Right atrium auricular region (tissue), 2 donors: Measurements from ENCODE around the gene LRP1B. TPM values are rescaled to one million over a fixed set of nuclear protein-coding genes. Genes with fewer than 3 reads are reported as not detected.

ENCODE experiments used
- DNase-seq: peaks from one replicate; pipeline ENCODE4 v3.0.0-alpha.2; 2019; ENCODE audit warnings: low spot score
- H3K27ac ChIP-seq, 2 donors: fragments of 200-600 bp; sonication (generic); 1 replicate in 1 of 2; 2 replicates in 1 of 2; pipeline ENCODE4 v1.5.1; 2016 to 2019
- H3K27me3 ChIP-seq, 2 donors: fragments of 200-600 bp; sonication (generic); one replicate each; pipeline versions ENCODE4 v1.5.1 to v1.6.0; 2017 to 2019
- H3K36me3 ChIP-seq: fragments of 200-600 bp; sonication (generic); one replicate; pipeline ENCODE4 v1.5.1; 2016
- H3K4me1 ChIP-seq, 2 donors: fragments of 200-600 bp; sonication (generic); one replicate each; pipeline versions ENCODE4 v1.5.1 to v1.6.0; 2017 to 2019
- H3K4me3 ChIP-seq, 2 donors: fragments of 200-600 bp; sonication (generic); 1 replicate in 1 of 2; 2 replicates in 1 of 2; pipeline ENCODE4 v1.5.1; 2017 to 2019; ENCODE audit warnings: mild to moderate bottlenecking in 1 of 2, moderate library complexity in 1 of 2
- H3K9me3 ChIP-seq, 2 donors: fragments of 200-600 bp; sonication (generic); one replicate each; pipeline ENCODE4 v1.5.1; 2019
- total RNA-seq, 2 donors: library from RNA; depleted of rRNA; stranded (reverse); fragments of >200 nt; gene quantifications; one replicate each; pipeline ENCODE4 v1.1.0, GENCODE V29; 2016
- TF ChIP-seq, protein P1 (sequence below), 2 donors: fragments of 200-600 bp; sonication (generic); IDR thresholded peaks; one replicate each; pipeline ENCODE4 v1.5.1; 2019; ENCODE audit warnings: antibody characterized with exemption in 2 of 2

Gene LRP1B
- total RNA-seq, 2 donors from 2014 or later, result 0.44 to 0.47 TPM

DNA sequence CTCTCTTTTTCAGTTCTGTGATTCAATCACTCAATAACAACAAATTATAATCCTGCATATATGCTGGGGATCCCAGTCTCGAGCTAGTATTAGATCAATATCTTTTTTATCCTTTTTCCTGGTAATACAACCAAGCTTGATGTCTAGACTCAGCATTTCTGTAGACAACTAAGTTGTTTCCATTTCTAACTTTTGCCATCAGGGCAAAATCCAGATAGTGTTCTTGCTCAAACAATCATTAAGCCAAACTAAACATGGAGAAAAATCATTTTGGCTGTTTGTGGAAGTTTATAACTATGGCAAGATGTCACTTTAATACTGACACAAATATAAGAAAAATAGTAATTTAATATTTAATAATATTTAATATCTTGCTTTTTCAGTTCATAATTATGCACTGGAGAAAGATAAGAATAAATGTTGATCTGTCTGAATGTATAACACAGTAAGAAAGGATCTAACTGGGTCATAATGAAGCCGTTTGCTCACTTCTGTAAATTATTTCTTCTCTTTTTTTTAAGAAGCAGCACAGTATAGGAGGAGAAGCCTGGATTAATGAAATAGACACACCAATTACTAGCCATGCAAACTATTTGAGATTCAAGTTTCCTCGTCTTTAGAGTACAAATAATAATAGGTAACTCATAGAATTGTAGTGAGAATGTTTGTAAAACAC, 979.1 kb downstream of the LRP1B start:
- H3K4me1 ChIP-seq, result no peaks in the 10 kb centered on the region
- TF ChIP-seq, protein P1, sequence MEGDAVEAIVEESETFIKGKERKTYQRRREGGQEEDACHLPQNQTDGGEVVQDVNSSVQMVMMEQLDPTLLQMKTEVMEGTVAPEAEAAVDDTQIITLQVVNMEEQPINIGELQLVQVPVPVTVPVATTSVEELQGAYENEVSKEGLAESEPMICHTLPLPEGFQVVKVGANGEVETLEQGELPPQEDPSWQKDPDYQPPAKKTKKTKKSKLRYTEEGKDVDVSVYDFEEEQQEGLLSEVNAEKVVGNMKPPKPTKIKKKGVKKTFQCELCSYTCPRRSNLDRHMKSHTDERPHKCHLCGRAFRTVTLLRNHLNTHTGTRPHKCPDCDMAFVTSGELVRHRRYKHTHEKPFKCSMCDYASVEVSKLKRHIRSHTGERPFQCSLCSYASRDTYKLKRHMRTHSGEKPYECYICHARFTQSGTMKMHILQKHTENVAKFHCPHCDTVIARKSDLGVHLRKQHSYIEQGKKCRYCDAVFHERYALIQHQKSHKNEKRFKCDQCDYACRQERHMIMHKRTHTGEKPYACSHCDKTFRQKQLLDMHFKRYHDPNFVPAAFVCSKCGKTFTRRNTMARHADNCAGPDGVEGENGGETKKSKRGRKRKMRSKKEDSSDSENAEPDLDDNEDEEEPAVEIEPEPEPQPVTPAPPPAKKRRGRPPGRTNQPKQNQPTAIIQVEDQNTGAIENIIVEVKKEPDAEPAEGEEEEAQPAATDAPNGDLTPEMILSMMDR (IDR thresholded peaks at IDR 0.05), result no peak
- H3K36me3 ChIP-seq, result no peaks in the 10 kb centered on the region
- DNase-seq, result no peak
- no peaks in the 10 kb centered on the region for H3K9me3 ChIP-seq
- no peak overlapping the region for H3K27ac ChIP-seq
- H3K4me3 ChIP-seq, result no peak overlapping the region
- H3K27me3 ChIP-seq, result no peaks in the 10 kb centered on the region

DNA sequence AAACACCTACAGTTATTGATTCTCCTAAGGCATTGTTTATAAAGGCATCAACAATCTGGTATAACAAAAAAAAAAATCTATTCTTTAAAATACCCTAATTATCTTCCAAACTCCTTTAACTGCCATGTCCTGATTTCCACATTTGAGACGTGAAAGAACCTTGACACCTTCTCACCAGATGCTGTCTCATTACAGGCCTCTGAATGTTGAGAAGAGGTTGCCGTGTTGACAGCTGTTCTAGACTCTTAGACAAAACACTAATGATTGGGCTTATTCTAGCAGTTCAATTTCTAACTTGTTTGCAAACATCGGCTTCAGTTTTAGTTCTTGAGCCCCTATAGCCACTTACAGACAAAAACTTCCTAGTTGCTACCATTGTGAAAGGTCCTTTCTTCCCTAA, 988.8 kb downstream of the LRP1B start:
- Histone ChIP-seq H3K9me3 (no peaks in the 10 kb centered on the region), H3K4me1 (no peaks in the 10 kb centered on the region), H3K36me3 (no peaks in the 10 kb centered on the region), H3K4me3 (no peak overlapping the region), H3K27me3 (no peaks in the 10 kb centered on the region), H3K27ac (no peak overlapping the region)
- DNase-seq, result no peak
- TF ChIP-seq, protein P1 (IDR thresholded peaks at IDR 0.05), result no peak

DNA sequence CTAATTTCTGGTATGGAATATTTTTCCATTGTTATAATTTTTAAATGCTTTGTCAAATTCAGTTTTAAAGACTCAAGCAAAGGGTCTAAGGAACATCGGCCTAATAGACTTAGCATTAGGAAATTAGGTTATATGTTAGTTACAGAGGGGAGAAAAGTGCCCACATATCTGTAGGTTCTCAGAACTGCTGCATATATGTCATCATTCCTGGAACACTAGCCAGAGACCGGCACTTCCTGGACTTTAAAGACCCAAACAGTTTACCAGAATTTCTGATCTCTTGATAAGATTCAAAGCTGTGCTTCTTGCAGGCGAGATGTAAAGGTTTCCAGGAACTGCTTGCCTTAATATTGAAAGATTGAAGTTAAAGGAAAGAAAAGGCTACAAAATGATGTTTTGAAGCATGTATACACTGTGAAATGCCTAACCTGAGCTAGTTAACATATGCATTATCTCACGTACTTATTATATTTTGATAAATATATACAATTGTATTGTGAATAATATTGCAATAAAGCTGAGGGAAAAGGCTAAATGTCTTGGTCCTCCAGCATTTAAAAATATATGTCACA, 993.6 kb downstream of the LRP1B start:
- no peaks in the 10 kb centered on the region for H3K27me3 ChIP-seq
- H3K9me3 ChIP-seq, result no peaks in the 10 kb centered on the region
- H3K4me1 ChIP-seq, result no peaks in the 10 kb centered on the region
- no peaks in the 10 kb centered on the region for H3K36me3 ChIP-seq
- no peak overlapping the region for H3K4me3 ChIP-seq
- no peak for DNase-seq
- TF ChIP-seq, protein P1 (IDR thresholded peaks at IDR 0.05), result no peak
- no peak overlapping the region for H3K27ac ChIP-seq

DNA sequence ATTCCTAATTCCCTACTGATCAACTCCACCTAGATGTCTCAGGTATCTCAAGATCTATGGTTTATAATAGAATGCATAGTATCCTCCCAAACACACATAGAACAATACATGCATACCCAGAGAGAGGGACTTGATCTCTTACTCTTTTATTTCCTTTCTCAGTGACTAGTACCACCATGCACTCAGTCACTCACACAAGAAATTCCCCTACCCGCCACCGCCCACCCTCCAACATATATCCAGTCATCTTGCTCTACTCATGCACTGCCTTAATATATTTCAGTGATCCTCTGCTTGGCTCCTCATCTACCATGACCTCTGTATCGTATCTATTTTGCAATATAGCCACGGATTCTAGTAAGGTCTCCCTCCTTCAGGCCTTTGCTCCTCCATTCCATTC, 996.9 kb downstream of the LRP1B start:
- H3K4me3 ChIP-seq, result no peak overlapping the region
- DNase-seq, result no peak
- H3K36me3 ChIP-seq, result no peaks in the 10 kb centered on the region
- no peaks in the 10 kb centered on the region for H3K27me3 ChIP-seq
- no peaks in the 10 kb centered on the region for H3K9me3 ChIP-seq
- no peak overlapping the region for H3K27ac ChIP-seq
- TF ChIP-seq, protein P1 (IDR thresholded peaks at IDR 0.05), result no peak
- H3K4me1 ChIP-seq, result no peaks in the 10 kb centered on the region

DNA sequence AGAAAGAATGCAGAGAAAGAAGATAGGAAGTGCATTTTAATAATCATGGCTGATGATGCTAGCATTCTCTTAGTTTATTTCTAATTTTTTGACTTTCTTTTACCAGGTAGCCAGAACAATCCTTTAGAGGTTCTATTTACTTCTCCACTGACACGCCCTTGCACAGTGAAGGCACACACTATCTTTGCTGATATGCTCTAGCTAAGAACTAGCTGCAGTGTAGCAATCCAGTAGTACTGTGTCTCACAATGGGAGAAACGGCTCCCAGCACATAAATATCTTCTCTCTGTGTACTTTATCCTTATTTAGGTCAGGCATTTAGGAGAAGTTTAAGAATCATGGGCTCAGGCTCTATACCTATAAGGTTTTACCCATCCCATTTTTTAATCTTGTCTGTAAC, 1005.4 kb downstream of the LRP1B start:
- DNase-seq, result no peak
- TF ChIP-seq, protein P1 (IDR thresholded peaks at IDR 0.05), result no peak
- Histone ChIP-seq H3K4me3 (no peak overlapping the region), H3K27ac (no peak overlapping the region), H3K9me3 (no peaks in the 10 kb centered on the region), H3K27me3 (no peaks in the 10 kb centered on the region), H3K4me1 (no peaks in the 10 kb centered on the region), H3K36me3 (no peaks in the 10 kb centered on the region)

DNA sequence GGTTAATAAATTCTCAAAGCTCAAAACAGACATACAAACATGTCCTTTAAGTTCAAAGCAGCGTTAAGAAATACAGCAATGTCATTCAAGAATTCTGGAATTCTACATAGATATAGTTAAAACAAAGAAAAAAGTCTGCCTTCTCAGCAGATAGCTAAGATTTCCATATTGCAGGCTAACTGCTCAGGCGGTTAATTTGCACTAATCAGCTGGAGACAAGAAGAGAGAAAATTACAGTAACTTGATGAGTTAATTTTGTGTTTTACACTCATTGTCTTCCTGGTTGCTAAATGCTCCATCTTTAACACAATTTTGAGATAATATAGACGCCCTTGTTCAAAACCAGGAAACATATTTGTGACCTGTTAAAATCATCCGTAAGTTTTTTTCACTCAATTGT, 1012.0 kb downstream of the LRP1B start:
- Histone ChIP-seq H3K27me3 (no peaks in the 10 kb centered on the region), H3K9me3 (no peaks in the 10 kb centered on the region), H3K4me3 (no peak overlapping the region), H3K4me1 (no peaks in the 10 kb centered on the region), H3K36me3 (no peaks in the 10 kb centered on the region), H3K27ac (no peak overlapping the region)
- no peak for DNase-seq
- TF ChIP-seq, protein P1 (IDR thresholded peaks at IDR 0.05), result no peak
